Stimulated activated naive CD8-positive, alpha-beta T cell treated with anti-CD3 and anti-CD28 coated beads, Interleukin-15, Interleukin-2, amounts not matched to agents 100 ng/mL and 50 ng/mL, for 24 hours (primary cell): ENCODE measurements around the gene APOE.
"Not testable (repeated sequence)": the region's sequence is repeated elsewhere in the genome, so short reads cannot be mapped to it uniquely, and the experiment has no call there.

Source experiments
- H3K27ac Mint-ChIP-seq: one replicate; pipeline ENCODE4 v1.8.0; 2021; ENCODE audit warnings: mild to moderate bottlenecking, mixed read lengths
- H3K27me3 Mint-ChIP-seq: one replicate; pipeline ENCODE4 v1.8.0; 2021; ENCODE audit warnings: mixed read lengths
- H3K36me3 Mint-ChIP-seq: one replicate; pipeline ENCODE4 v1.8.0; 2021; ENCODE audit warnings: low read depth, mixed read lengths
- H3K4me1 Mint-ChIP-seq: one replicate; pipeline ENCODE4 v1.8.0; 2021; ENCODE audit warnings: low read depth, mixed read lengths
- H3K4me3 Mint-ChIP-seq: one replicate; pipeline ENCODE4 v1.8.0; 2021; ENCODE audit warnings: mild to moderate bottlenecking, mixed read lengths
- H3K9me3 Mint-ChIP-seq: one replicate; pipeline ENCODE4 v1.8.0; 2021; ENCODE audit warnings: mixed read lengths

APOE gene

DNA sequence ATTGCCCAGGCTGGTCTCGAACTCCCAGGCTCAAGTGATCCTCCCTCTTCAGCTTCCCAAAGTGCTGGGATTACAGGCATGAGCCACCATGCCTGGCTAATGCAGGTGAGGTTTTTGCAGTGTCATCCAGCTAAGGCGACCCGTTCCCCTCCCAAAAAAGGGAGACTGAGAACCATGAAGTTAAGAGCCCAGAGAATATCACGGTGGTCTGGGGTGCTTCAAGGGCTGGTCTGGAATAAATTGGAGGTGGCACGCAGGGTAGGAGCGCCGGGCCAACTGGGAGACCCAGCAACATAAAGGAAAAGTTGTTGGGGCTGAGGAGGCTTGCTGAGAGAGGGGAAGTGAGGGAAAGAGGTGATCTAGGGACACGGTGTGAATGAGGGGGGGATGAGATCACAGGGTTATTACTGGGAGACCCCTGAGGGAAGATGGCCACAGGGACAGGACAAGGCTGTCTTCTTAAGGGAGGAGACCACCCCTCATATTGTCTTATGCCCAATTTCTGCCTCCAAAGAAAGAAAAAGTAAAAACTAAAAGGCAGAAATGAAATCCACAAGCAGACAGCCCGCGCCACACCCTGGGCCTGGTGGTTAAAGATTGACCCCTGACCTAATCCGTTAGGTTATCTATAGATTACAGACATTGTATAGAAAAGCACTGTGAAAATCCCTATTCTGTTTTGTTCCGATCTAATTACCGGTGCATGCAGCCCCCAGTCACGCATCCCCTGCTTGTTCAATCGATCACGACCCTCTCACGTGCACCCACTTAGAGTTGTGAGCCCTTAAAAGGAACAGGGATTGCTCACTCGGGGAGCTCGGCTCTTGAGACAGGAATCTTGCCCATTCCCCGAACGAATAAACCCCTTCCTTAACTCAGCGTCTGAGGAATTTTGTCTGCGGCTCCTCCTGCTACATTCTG is 8.2 kb downstream of the APOE start:
- Mint-ChIP-seq H3K4me3 (peak overlapping the region; percentile 85), H3K27me3 (peaks cover 25% of the 10 kb centered on the region)
- H3K36me3 Mint-ChIP-seq, H3K27ac Mint-ChIP-seq, H3K9me3 Mint-ChIP-seq, H3K4me1 Mint-ChIP-seq: not testable (repeated sequence)

- peaks cover 25% of the 10 kb centered on the region for H3K27me3 Mint-ChIP-seq
- H3K27ac Mint-ChIP-seq, result peak within 1 kb of the TSS; percentile 91
- not testable (repeated sequence) for H3K9me3 Mint-ChIP-seq, H3K36me3 Mint-ChIP-seq, H3K4me1 Mint-ChIP-seq
- H3K4me3 Mint-ChIP-seq, result peak within 1 kb of the TSS; percentile 85
These were observed 9.0 kb downstream of the APOE start, which contains the start of gene APOC1 for GRCh38 chr19:44914433-44915206. Gene APOC1 (plus strand): TSS chr19:44914608. CDS start chr19:44914892, 284 bp downstream.

GRCh38 chr19:44924243-44924725 is 18.7 kb downstream of the APOE start:
- Mint-ChIP-seq H3K4me3 (no peak overlapping the region), H3K9me3 (no peaks in the 10 kb centered on the region), H3K4me1 (peaks cover 9% of the 10 kb centered on the region), H3K27me3 (peaks cover 17% of the 10 kb centered on the region), H3K36me3 (no peaks in the 10 kb centered on the region), H3K27ac (no peak overlapping the region)

DNA sequence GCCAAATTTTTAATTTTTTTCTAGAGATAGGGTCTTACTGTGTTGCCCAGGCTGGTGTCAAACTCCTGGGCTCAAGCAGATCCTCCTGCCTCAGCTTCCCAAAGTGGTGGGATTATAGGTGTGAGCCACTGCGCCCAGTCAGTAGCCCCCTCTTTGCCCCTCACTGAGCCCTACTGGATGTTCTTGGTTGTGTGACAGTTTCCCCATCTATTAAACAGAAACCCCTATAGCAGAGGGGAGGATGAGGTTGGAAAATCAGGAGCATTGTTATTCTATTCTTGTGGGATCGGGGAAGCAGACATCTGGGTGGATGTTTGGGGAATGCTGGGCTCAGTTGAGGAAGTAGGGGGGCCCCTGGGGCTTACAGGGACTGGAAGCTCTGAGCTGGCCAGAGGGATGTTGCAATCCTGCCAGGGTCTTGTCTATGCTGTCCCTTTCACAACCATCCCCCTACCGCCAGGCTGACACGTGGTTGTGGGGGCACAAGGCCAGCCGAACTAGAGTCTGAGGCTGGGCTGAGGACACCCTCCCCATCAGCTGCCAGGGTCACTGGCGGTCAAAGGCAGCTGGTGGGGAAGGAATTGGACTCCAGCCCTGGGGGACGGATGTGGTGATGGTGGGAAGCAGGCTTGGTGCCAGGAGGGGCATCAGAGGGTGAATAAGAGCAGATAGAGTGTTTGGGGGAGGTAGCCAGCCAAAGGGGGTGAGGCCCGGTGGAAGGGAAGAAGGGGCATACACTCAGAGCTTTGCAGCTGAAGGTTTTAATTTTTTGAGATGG is 19.7 kb downstream of the APOE start:
- Mint-ChIP-seq H3K36me3 (no peaks in the 10 kb centered on the region), H3K4me3 (no peak overlapping the region), H3K9me3 (no peaks in the 10 kb centered on the region), H3K4me1 (peaks cover 9% of the 10 kb centered on the region), H3K27ac (no peak overlapping the region), H3K27me3 (peaks cover 20% of the 10 kb centered on the region)

DNA sequence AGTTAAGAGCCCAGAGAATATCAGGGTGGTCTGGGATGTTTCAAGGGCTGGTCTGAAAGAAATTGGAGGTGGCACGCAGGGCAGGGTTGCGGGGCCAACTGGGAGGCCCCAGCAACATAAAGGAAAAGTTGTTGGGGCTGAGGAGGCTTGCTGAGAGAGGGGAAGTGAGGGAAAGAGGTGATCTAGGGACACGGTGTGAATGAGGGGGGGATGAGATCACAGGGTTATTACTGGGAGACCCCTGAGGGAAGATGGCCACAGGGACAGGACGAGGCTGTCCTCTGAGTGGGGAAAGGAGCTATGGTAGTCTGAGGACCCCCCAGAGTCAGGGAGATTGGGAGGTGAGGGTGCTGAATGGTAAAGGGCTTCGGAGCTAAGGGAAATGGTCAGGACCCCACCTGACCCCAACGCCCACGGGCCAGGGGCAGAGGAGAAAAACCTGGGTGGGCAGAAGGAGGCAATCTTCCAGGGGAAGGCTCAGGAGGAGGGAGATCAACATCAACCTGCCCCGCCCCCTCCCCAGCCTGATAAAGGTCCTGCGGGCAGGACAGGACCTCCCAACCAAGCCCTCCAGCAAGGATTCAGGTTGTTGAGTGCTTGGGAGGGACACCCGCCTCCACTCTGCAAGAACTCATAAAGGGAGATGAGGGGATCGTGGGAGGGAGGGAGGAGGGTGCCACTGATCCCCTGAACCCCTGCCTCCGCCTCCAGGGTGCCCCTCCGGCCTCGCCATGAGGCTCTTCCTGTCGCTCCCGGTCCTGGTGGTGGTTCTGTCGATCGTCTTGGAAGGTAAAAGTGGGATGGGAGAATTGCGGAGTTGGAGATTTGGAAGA is 20.9 kb downstream of the APOE start:
- not testable (repeated sequence) for H3K4me3 Mint-ChIP-seq, H3K4me1 Mint-ChIP-seq, H3K36me3 Mint-ChIP-seq, H3K9me3 Mint-ChIP-seq, H3K27ac Mint-ChIP-seq
- H3K27me3 Mint-ChIP-seq, result peaks cover 20% of the 10 kb centered on the region

GRCh38 chr19:44927746-44928145 is 22.1 kb downstream of the APOE start:
- Mint-ChIP-seq H3K36me3 (no peaks in the 10 kb centered on the region), H3K9me3 (no peaks in the 10 kb centered on the region), H3K4me3 (no peak overlapping the region), H3K27ac (no peak overlapping the region), H3K4me1 (peaks cover 9% of the 10 kb centered on the region), H3K27me3 (peaks cover 20% of the 10 kb centered on the region)

GRCh38 chr19:44930088-44930487 is 24.5 kb downstream of the APOE start:
- Mint-ChIP-seq H3K36me3 (no peaks in the 10 kb centered on the region), H3K27ac (no peak overlapping the region), H3K27me3 (peaks cover 18% of the 10 kb centered on the region), H3K9me3 (no peaks in the 10 kb centered on the region), H3K4me3 (no peak overlapping the region), H3K4me1 (peaks cover 9% of the 10 kb centered on the region)

GRCh38 chr19:44931541-44931940 is 25.9 kb downstream of the APOE start:
- Mint-ChIP-seq H3K4me1 (peaks cover 4% of the 10 kb centered on the region), H3K27me3 (peaks cover 7% of the 10 kb centered on the region), H3K27ac (no peak overlapping the region), H3K9me3 (no peaks in the 10 kb centered on the region), H3K4me3 (no peak overlapping the region), H3K36me3 (no peaks in the 10 kb centered on the region)

- no peaks in the 10 kb centered on the region for H3K27me3 Mint-ChIP-seq
- no peaks in the 10 kb centered on the region for H3K9me3 Mint-ChIP-seq
- peaks cover 4% of the 10 kb centered on the region for H3K4me1 Mint-ChIP-seq
- no peak overlapping the region for H3K4me3 Mint-ChIP-seq
- H3K27ac Mint-ChIP-seq, result no peak overlapping the region
- H3K36me3 Mint-ChIP-seq, result no peaks in the 10 kb centered on the region
These were observed 34.1 kb downstream of the APOE start for GRCh38 chr19:44939668-44940067.

- Mint-ChIP-seq H3K27me3 (no peaks in the 10 kb centered on the region), H3K9me3 (no peaks in the 10 kb centered on the region), H3K27ac (no peak within 1 kb of the TSS), H3K36me3 (no peaks in the 10 kb centered on the region), H3K4me1 (peaks cover 4% of the 10 kb centered on the region), H3K4me3 (no peak within 1 kb of the TSS)
These were observed 36.5 kb downstream of the APOE start, which contains the start of gene APOC4 for GRCh38 chr19:44942067-44942571. Gene APOC4 (plus strand): TSS chr19:44942237. CDS start chr19:44942278, 41 bp downstream.

DNA sequence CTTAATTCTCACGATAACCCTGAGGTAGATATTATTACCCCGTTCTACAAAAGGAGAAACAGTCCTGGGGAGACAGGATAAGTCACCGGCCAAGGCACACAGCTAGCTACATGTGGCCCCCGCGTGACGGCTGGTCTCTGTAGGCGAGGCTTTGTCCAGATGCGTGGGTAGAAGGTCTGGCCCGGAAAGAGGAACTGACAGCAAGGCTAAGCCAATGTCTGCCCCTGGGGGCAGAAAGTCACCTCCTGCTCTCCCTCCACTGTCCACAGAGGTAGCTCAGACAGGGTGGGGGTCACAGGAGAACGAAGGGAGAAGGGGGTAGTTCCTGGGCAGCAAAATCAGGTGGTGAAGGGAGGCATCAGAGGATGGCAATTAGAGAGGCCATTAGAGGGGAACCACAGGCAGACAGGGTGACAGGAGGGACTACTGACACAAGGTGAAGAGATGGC is 38.2 kb downstream of the APOE start:
- Mint-ChIP-seq H3K36me3 (no peaks in the 10 kb centered on the region), H3K27me3 (no peaks in the 10 kb centered on the region), H3K27ac (no peak overlapping the region), H3K9me3 (no peaks in the 10 kb centered on the region), H3K4me3 (no peak overlapping the region), H3K4me1 (peaks cover 4% of the 10 kb centered on the region)

DNA sequence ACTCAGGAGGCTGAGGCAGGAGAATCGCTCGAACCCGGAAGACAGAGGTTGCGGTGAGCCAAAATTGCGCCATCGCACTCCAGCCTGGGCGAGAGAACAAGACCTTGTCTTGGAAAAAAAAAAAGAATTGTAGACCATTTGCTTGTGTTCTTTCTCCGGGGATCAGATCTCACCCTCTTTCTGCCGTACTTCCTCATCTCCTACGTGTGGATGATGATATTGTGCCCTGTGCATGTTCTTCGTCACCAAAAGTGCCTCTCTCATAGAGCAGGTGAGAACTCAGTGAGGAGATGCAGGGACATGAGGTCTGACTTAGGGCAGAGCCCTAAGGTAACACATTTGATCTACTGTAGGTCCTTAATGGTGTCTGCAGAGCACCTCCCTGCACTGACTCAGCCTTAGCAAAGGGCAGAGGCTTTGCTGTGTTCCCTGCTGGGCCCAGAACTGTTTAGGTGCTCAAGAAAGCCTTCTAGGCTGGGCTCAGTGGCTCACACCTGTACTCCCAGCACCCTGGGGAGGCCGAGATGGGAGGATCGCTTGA is 41.5 kb downstream of the APOE start:
- Mint-ChIP-seq H3K27ac (no peak overlapping the region), H3K4me1 (peaks cover 4% of the 10 kb centered on the region), H3K36me3 (peaks cover 9% of the 10 kb centered on the region), H3K27me3 (no peaks in the 10 kb centered on the region), H3K9me3 (no peaks in the 10 kb centered on the region), H3K4me3 (no peak overlapping the region)

DNA sequence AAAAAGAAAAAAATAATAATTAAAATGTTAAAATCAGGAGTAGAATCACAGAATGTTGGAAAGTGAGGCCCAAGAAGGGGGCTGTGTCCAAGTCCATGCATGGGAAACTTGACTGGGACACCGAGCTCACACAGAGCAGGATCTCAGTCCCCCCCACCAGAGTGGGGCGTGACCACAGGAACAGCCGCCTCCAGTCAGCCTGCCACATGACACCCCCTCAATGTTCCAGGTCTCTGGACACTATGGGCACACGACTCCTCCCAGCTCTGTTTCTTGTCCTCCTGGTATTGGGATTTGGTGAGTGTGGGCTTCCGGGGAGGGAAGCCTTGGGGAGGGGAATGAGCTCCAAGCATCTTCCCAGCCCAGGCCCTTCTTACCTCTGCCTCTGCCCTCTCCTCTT is 42.6 kb downstream of the APOE start:
- H3K27me3 Mint-ChIP-seq, result no peaks in the 10 kb centered on the region
- H3K27ac Mint-ChIP-seq, result no peak overlapping the region
- H3K4me3 Mint-ChIP-seq, result no peak overlapping the region
- H3K4me1 Mint-ChIP-seq, result peaks cover 4% of the 10 kb centered on the region
- peaks cover 9% of the 10 kb centered on the region for H3K36me3 Mint-ChIP-seq
- H3K9me3 Mint-ChIP-seq, result no peaks in the 10 kb centered on the region
